SK-N-MC (cell line): Measurements from ENCODE around the gene SPINDOC.

Source experiments
- EZH2 ChIP-seq: fragments of 200-600 bp; sonication (generic); IDR thresholded peaks from one replicate; pipeline ENCODE4 v1.6.1; 2017; ENCODE audit warnings: antibody characterized with exemption
- FOXP2 ChIP-seq: optimal IDR thresholded peaks from 2 replicates; pipeline ENCODE3; 2011; ENCODE audit warnings: mild to moderate bottlenecking, moderate library complexity; ENCODE audit not compliant: insufficient read depth; ENCODE audit errors: extremely low read length, control extremely low read depth
- POLR2AphosphoS5 ChIP-seq: IDR thresholded peaks from 2 replicates; pipeline ENCODE4 v1.6.1; 2012; ENCODE audit warnings: mild to moderate bottlenecking, low read depth, low read length, borderline replicate concordance

DNA sequence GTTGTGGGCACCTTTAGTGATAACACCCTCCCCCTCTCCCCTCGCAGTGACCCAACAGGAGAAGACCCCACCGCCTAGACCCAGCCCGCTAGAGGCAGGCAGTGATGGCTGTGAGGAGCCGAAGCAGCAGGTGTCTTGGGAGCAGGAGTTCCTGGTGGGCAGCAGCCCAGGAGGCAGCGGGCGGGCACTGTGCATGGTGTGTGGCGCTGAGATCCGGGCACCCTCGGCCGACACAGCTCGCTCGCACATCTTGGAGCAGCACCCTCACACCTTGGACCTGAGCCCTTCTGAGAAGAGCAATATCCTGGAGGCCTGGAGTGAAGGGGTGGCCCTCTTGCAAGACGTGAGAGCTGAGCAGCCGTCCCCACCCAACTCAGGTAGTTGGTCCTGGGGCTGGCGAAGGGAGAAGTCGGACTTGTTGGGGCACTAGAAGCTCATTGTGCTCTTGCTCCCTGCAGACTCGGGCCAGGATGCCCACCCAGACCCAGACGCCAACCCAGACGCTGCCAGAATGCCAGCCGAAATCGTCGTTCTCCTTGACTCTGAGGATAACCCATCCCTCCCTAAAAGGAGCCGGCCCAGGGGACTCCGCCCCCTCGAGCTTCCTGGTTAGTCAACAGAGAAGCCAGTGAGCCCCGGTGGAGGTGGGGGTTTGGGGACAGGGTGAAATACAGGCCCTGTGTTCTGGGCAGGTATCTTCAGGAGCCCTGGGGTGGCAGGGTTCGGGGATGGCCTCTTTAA is 4.7 kb downstream of the SPINDOC start:
- TF ChIP-seq POLR2AphosphoS5: no peak
- TF ChIP-seq EZH2: no peak
- TF ChIP-seq FOXP2: no peak
